GM12801 (cell line): ENCODE results near the gene CAPSL.

Experiments
- TF ChIP-seq, protein P1 (sequence below): IDR thresholded peaks from one replicate; pipeline ENCODE4 v1.5.1; 2011; ENCODE audit warnings: control low read depth; ENCODE audit not compliant: insufficient read length; ENCODE audit errors: extremely low read depth

The CAPSL gene

DNA sequence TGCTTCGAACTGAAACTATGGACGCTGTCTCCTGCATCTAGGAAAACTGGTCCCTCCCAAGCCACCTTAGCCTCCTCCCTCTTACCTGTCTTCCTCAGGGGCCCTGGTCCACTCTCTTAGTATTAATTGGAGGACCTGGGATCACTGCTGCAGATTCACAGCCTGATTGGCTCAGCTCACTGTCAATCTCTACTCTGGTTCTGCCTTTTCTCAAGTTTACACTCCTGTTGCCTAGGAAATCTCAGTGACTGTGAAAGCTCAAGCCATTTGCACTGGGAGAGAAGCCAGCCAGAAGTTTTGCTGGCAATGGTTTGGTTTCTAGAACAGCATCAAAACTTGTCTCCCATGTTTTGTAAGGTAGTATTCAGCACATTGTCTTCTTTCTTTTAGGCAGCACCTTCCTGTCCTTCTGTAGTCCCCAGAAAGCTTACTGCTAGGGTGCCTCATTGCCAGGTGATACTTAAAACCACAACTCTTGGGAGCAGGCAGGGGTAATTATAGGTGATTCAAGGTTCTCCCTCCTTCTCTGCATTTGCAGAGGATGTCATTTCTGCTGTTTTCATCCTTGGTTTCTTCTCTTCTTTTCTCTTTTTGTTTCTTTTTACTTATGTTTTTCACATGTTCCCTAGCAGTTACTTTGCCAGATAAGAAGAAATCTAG is at the start of gene CAPSL:
CAPSL (minus strand) TSS at position 55 of the 660 bp plus-strand sequence. CDS start 17,502 bp downstream, outside the sequence.
- TF ChIP-seq, protein P1, sequence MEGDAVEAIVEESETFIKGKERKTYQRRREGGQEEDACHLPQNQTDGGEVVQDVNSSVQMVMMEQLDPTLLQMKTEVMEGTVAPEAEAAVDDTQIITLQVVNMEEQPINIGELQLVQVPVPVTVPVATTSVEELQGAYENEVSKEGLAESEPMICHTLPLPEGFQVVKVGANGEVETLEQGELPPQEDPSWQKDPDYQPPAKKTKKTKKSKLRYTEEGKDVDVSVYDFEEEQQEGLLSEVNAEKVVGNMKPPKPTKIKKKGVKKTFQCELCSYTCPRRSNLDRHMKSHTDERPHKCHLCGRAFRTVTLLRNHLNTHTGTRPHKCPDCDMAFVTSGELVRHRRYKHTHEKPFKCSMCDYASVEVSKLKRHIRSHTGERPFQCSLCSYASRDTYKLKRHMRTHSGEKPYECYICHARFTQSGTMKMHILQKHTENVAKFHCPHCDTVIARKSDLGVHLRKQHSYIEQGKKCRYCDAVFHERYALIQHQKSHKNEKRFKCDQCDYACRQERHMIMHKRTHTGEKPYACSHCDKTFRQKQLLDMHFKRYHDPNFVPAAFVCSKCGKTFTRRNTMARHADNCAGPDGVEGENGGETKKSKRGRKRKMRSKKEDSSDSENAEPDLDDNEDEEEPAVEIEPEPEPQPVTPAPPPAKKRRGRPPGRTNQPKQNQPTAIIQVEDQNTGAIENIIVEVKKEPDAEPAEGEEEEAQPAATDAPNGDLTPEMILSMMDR: no peak

DNA sequence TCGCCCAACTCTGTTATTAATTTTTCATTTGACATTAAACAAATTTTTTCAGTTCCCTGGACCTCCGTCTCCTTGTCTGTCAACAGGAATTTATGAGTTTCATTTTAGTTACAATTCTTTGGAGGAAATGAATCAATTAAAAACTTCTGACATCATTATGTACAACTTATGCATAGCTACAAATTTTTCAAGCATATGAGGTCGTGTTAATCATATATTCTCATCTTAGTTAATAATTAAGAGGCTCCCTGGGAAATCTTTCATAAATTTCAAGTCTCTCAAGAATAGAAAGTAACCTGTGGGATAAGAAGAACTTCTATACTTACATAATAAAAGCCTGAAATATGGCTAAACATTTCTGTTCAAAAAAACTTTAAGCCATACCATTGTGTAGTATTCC is 49.4 kb upstream of the CAPSL start:
- TF ChIP-seq, protein P1: no peak

DNA sequence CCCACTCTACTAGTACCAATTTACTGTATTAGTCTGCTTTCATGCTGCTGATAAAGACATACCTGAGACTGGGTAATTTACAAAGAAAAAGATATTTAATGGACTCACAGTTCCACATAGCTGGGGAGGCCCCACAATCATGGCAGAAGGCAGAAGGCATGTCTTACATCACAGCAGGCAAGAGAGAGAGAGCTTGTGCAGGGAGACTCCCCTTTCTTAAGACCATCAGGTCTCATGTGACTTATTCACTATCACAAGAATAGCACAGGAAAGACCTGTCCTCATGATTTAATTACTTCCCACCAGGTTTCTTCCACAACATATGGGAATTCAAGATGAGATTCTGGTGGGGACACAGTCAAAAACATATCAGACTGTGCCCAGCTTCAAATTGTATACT is 41.3 kb upstream of the CAPSL start:
- TF ChIP-seq, protein P1: no peak

DNA sequence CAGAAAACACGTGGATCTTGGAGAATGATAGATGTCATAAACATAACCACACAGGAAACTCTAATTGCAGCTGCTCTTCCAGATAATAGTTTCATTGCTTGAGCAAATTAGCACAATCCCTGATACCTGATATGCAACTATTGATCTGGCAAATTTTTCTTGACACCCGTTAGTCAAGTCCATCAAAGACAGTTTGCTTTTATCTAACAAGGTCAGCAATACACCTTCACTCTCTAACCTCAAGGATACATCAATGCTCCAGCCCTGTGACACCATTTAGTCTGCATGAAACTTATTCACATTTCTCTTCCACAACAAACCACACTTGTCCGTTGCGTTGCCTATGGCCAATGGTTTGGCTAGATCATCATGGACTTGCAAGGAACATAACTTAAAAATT is 36.1 kb upstream of the CAPSL start:
- TF ChIP-seq, protein P1: no peak

GRCh38 chr5:35971878-35972210 is 33.4 kb upstream of the CAPSL start:
- TF ChIP-seq, protein P1: no peak

GRCh38 chr5:35971186-35971877 is 32.9 kb upstream of the CAPSL start:
- TF ChIP-seq, protein P1: no peak

DNA sequence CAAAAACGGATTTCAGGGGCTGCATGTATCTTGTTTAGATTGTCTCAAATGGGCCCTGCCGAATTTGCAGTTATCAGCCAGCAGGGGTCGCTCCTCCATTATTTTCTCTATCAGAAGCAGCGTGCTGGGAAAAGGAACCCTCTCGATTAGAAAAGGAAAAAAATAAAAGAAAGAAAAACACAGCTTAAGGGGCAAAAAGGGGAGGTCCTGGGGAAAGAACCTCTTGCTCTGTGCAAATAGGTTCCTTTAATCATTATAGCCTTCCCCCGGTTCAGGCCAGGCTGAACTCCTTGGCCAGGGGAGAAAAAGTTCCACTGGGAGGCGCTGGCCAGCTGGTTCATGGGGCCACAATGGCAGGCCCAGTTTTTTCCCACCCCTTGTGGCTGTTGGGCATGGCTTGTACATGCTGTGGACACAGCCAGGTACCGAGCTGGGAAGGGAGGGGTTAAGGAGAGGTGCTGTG is 25.0 kb upstream of the CAPSL start:
- TF ChIP-seq, protein P1: no peak
